NT2/D1 (cell line): ENCODE measurements around the gene FHOD1.

Experiments
- SUZ12 ChIP-seq: IDR thresholded peaks from 2 replicates; pipeline ENCODE4 v1.6.1; 2011; ENCODE audit not compliant: insufficient read length, insufficient read depth; ENCODE audit errors: extremely low read depth
- YY1 ChIP-seq: IDR thresholded peaks from 2 replicates; pipeline ENCODE4 v1.6.1; 2011; ENCODE audit not compliant: insufficient read length, insufficient read depth
- ZNF274 ChIP-seq: IDR thresholded peaks from 2 replicates; pipeline ENCODE4 v1.6.1; 2011; ENCODE audit warnings: mild to moderate bottlenecking, low read depth, low read length

DNA sequence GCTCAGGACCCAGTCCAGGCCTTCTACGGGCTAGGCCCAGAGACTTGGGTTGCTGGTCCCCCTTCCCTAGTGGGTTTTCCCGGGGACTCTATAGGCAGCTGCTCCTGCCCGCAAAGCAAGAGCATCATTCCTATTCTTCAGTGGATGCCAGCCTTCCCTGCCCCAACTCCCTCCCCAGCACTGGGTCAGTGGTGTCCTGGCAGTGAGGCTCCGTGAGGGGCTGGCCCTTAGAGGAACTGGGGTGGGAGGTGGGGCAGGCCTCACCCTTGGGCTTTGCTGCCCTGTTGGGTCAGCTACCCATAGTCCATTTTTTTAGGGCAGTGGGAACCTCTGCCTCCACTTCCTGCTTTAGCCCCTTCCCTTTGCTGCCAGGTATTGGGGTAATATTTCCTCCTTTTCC lies 24.2 kb upstream of the FHOD1 start:
- TF ChIP-seq ZNF274 (no peak), SUZ12 (no peak), YY1 (no peak)
